ENCODE results near the gene VPS13D.

GRCh38 chr1:12525311-12526181 lies 295.7 kb downstream of the VPS13D start:
- TF ChIP-seq CTCF (IDR thresholded peaks at IDR 0.05) = no peak
- TF ChIP-seq IRF2 (CRISPR knock-in tag; IDR thresholded peaks at IDR 0.05; ENCODE audit: borderline replicate concordance, low read depth) = no peak
- no peak for TF ChIP-seq HMGXB4 (CRISPR knock-in tag; IDR thresholded peaks at IDR 0.05)
- no peak for TF ChIP-seq ATF3 (CRISPR knock-in tag; conservative IDR thresholded peaks at IDR 0.05)
- TF ChIP-seq ZNF512 (CRISPR knock-in tag; IDR thresholded peaks at IDR 0.05; ENCODE audit: borderline replicate concordance) = no peak

Data from WTC11 (cell line).